ENCODE data around the gene PKP3.
"Not testable (repeated sequence)": the region's sequence is repeated elsewhere in the genome, so short reads cannot be mapped to it uniquely, and the experiment has no call there.

Gene PKP3

GRCh38 chr11:396511-396947 is 2.5 kb downstream of the PKP3 start:
- peak; percentile 56 for DNase-seq

- no peak for DNase-seq
Measured at GRCh38 chr11:396948-397548, 3.0 kb downstream of the PKP3 start.

DNA sequence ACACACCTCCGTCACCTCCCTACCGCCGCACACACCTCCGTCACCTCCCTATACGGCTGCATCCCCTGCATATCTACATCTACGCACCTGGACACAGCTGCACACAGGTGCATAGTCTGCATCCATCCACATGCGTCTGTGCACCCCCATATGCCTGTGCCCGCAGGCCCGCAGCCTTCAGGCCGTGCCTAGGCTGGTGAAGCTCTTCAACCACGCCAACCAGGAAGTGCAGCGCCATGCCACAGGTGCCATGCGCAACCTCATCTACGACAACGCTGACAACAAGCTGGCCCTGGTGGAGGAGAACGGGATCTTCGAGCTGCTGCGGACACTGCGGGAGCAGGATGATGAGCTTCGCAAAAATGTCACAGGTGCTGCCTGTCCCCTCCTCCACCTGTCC is 4.8 kb downstream of the PKP3 start:
- peak; percentile 76 for DNase-seq

DNA sequence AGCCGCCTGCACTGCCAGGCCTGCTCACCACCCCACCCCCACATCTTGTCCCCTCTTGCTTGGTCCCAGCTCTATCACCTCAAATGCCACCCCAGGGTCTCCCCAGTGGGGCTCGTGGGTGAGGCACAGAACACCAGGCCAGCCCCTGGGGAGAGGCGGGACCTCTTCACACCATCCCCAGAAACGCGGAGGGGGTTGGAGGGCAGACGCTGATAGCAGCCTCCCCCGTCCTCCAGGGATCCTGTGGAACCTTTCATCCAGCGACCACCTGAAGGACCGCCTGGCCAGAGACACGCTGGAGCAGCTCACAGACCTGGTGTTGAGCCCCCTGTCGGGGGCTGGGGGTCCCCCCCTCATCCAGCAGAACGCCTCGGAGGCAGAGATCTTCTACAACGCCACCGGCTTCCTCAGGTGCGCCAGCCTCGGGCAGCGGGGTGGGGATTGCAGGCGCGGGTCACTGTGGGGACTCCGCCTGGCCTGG is 5.8 kb downstream of the PKP3 start:
- no peak for DNase-seq

GRCh38 chr11:400241-400689 is 6.3 kb downstream of the PKP3 start:
- peak; percentile 47 for DNase-seq

DNA sequence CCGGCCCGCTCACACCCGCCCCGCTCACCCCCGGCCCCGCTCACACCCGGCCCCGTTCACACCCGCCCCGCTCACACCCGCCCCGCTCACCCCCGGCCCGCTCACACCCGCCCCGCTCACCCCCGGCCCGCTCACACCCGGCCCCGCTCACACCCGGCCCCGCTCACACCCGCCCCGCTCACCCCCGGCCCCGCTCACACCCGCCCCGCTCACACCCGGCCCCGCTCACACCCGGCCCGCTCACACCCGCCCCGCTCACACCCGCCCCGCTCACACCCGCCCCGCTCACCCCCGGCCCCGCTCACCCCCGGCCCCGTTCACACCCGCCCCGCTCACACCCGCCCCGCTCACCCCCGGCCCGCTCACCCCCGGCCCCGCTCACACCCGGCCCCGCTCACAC is 7.2 kb downstream of the PKP3 start:
- DNase-seq: not testable (repeated sequence)

DNA sequence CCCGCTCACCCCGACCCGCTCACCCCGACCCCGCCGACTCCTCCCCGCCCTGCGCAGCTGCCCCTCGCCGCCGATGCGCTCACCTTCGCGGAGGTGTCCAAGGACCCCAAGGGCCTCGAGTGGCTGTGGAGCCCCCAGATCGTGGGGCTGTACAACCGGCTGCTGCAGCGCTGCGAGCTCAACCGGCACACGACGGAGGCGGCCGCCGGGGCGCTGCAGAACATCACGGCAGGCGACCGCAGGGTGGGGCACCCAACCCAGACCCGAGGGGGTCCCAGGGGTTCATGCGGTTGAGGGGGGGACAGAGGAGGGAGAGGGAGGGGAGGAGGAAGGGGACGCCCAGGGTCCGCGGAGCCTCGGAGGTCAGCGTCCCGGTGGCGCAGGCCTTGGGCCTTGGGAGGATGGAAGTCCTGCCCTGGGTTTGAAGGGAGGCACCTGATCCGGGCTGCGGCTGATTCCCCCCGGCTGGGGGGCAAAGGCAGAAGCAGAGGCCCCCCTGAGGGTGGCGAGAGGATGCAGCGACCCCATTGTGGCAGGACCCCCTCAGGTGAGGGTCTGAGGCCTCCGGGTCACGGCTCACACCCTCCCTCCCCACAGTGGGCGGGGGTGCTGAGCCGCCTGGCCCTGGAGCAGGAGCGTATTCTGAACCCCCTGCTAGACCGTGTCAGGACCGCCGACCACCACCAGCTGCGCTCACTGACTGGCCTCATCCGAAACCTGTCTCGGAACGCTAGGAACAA is 9.2 kb downstream of the PKP3 start:
- DNase-seq: no peak

GRCh38 chr11:403761-404431 is 9.9 kb downstream of the PKP3 start:
- no peak for DNase-seq

DNA sequence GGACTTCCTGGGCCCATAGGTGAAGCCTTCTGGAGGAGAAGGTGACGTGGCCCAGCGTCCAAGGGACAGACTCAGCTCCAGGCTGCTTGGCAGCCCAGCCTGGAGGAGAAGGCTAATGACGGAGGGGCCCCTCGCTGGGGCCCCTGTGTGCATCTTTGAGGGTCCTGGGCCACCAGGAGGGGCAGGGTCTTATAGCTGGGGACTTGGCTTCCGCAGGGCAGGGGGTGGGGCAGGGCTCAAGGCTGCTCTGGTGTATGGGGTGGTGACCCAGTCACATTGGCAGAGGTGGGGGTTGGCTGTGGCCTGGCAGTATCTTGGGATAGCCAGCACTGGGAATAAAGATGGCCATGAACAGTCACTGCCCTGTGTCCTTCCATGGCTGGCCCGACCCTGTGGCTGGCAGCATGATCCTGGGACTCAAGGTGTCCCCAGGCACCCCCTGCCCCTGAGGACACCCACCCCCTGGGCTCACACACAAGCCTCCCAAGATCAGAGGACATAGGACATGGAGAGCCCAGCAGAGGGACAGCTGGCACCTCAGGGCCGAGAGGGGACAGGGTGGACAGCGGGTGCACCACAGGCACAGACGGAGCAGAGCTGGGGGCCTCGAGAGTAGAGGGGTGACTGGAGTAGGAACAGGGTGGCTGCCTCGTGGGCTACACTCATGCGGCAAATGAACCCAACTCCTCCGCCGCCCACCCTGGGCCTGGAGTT is 10.7 kb downstream of the PKP3 start:
- no peak for DNase-seq

GRCh38 chr11:405323-405953 is 11.4 kb downstream of the PKP3 start:
- no peak for DNase-seq

DNA sequence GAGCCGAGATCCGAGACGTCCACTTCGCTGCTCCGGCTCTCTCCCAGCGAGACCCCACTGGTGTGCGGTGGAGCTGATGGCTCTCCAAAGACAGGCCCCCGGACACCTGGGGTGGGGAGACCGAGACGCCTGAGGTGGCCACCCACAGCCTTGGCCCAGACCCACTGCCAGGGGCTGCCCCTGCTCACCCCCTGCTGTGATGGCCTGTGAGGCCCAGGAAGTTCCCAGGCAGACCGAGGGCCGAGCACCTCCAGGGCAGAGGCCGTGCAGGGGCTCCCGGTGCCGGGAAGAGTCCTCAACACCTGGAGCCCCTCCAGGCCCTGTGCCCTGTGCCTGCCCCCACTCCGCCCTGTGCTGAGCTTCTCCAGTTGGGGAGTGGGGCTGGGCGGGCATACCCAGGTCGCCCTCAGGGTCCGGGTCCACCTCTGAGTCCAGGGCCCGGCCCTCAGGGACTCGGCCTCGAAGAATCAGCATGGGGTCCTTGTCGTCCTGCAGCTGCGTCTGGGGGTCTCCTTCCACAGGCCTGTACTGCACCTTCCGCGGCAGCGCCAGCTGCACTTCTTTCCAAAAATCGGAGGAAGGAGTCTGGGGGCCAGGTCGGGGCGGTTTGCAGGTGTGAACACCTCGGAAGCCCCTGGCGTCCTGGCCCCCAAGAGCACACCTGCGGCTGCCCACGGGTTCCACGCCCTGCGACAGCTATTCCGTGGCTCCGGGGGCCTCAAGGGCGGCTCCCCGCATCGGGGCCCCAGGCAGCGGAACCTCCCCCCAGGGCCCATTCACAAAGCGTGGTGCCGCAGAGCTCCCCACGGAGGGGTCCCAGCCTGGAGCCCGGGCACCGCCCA is 12.2 kb downstream of the PKP3 start:
- no peak for DNase-seq

DNA sequence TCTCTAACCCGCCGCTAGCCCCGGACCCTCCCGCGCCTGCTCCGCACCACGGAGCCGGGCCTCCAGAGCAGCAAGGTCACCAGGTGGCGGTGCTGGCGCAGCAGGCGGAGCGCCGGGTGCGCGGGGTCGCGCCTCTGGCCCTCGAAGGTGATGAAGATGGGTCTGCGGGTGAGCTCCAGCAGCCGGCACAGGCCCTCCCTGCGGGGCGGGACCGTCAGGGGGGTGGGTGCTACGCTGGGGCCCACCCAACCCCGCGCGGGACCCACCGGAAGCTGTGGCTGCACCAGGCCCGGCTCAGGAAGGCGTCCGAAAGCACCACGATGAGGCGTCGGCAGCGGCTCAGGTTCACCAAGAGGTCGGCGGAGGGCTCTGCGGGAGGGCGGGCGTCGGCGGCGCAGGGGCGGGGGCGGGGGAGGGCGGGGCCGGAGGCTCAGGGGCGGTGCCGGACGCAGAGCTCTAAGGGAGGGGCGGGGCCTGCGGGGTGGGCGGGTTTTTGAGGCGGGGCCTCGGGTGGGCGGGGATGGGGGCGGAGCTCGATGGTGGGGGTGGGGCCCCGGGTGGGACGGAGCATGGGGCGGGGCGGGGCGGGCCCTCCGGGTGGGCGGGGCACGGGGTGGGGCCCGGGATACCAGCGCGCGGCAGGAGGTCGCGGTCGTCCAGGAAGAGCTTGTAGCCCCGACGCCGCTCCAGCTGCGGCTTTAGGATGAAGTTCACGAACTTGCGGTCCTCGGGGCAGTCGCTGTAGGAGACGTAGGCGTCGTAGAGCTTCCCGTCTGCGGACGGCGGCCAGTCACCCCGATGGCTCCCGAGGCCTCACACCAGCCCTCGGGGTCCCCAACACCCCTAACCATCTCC is 13.0 kb downstream of the PKP3 start:
- peak; percentile 73 for DNase-seq

DNA sequence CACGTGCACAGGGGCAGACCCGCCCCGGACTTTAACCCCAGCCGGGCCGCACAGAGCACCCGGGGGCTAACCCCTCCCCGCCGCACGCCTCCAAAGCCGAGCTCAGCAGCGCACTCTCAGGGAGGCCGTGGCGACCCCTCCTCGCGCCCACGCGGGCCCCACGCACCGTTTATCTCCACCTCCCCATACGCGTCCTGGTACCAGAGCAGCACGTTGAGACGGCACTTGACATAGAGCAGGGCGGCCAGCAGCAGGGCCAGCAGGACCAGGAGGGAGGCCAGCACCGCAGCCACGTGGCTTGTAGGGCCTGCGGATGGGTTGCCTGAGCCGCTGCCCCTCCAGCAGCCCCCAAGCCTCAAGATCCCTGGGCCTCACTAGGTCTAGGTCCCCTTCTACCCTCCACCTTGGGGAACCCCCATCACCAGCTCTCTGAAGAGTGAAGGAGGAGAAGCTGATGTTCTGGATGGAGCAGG is 13.7 kb downstream of the PKP3 start:
- DNase-seq: no peak

DNA sequence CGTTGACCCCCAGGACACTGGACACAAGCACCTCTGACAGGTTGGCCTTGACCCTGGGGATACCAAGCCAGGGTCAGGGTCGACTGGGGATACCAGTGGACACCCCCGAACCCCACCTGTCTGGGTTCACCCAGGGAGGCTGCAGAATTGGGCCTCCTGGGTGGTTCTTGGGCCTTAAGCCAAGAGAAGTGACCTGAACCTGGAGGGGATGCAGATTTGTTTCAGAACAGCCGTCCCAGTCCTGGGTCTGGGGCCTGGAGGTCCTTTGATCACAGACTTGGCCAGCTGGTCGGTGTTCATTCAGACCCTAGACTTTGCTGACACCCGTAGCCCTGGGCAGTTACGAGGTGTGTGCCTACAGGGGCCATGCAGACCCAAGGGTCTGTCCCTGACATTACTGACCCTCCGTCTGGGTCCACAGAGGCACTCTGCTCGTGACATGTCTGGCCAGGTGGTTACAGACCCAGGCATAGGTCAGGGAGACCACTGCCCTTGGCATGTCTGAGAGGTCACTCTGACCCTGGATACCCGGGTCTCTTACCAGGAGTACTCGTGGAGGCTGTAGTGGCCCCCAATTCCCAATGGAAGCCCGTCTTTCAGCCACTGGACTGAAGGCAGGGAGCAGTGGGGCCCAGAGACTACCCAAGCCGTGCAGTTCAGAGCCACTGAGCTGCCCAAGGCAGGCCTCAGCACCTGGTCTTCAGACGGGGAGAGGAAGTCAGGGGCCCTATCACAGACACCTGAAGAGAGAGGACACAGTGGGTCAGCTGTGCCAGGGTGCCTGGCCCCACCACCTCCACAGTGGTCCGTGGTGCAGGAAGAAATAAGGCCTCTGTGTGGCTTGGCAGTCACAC is 14.4 kb downstream of the PKP3 start:
- no peak for DNase-seq

DNA sequence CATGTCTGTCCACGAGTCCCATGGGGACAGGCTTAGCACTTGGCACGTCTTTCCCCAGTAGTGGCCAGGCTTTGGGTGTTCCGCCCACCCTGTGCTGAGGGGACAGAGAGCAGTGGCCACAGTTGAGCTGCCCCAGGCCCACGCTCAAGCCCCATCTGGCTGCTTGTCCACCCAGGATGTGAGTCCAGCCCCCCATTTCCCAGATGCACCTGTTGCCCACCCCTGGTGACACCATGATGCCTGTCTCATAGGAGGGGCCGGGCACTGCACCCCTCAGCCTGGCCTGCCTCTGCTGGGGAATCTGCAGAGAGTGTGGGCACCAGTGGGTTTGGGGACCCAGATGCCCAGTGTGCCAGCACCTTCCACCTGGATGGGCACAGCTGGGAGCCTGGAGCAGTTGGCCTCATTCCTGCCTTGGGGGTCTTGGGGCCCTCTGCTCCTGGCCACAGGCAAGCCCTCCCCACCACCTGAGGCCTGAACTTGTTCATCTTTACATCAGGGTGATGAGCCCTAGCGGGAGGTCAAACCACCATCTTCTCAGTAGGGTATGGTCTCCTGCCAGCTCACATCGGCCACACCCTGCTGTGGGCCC is 15.1 kb downstream of the PKP3 start:
- DNase-seq: no peak

DNA sequence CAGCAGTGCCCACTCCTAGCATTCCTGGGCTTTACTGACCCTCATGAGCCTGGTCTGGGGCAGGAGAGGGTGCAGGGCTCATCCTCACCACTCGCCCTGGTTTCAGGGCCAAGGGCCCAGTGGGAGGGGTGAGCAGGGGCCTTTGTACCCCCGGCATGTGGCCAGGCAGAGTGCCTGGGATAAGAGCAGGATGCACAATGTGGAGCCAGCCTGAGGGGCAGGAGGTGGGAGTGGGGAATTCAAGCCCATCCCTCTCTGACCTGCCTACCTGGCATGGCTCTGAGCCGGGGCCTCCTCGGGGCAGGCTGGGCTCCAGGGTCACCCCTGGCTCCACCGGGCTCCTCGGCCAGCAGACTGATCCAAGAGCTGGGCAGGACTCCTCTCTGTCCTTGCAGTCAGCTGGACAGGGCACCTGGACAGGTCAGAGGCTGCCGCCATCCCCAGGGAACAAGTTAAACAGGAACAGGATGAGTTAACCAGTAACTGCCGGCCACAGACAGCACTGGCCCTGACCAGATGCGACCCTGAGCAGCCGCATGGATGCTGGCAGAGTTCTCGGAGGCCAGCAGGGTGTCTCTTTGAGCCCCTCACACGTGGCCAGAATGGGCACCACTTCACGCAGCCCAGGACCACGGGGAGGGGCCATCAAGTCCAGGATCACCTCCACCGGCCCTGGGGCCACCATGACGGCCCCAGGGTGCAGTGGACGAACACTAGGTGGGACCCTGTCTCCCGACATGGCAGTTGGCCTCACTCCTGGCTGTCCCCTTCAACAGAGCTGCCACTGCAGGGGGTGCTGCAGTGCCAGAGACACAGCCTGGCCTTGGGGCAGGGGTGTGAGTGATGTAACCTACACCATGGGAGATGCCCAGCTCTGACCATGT is 15.8 kb downstream of the PKP3 start:
- no peak for DNase-seq

DNA sequence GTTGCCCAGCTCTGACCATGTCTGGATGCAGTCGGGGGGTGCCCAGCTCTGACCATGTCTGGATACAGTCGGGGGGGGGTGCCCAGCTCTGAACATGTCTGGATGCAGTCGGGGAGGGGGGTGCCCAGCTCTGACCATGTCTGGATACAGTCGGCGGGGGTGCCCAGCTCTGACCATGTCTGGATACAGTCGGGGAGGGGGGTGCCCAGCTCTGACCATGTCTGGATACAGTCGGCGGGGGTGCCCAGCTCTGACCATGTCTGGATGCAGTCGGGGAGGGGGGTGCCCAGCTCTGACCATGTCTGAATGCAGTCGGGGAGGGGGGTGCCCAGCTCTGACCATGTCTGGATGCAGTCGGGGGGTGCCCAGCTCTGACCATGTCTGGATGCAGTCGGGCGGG is 16.7 kb downstream of the PKP3 start:
- not testable (repeated sequence) for DNase-seq

DNA sequence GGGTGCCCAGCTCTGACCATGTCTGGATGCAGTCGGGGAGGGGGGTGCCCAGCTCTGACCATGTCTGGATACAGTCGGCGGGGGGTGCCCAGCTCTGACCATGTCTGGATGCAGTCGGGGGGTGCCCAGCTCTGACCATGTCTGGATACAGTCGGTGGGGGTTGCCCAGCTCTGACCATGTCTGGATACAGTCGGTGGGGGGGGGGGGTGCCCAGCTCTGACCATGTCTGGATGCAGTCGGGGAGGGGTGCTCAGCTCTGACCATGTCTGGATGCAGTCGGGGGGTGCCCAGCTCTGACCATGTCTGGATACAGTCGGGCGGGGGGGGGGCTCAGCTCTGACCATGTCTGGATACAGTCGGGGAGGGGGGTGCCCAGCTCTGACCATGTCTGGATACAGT is 17.5 kb downstream of the PKP3 start:
- not testable (repeated sequence) for DNase-seq
